Heart left ventricle (tissue), 16 donors: ENCODE measurements around the gene TSEN54. TPM values are rescaled to one million over a fixed set of nuclear protein-coding genes. Genes with fewer than 3 reads are reported as not detected.

Source experiments
- ATAC-seq, 4 donors: fragments of 200-7000 bp; cut with Tn5 transposase; one replicate each; pipeline ENCODE4 v1.9.1; 2020 to 2022; ENCODE audit warnings: moderate library complexity in 4 of 4, mild to moderate bottlenecking in 3 of 4, moderate number of reproducible peaks in 1 of 4
- DNase-seq, 5 donors: peaks; one replicate each; pipeline ENCODE4 v3.0.0-alpha.2; 2020
- H3K27ac ChIP-seq, 12 donors: fragments of 200-600 bp; sonication (generic) in 4 of 12; one replicate each; pipeline versions ENCODE4 v1.5.0 to v1.8.0; 2016 to 2022; ENCODE audit warnings: mild to moderate bottlenecking in 2 of 12
- H3K27me3 ChIP-seq, 9 donors: fragments of 200-600 bp; sonication (generic) in 2 of 9; one replicate each; pipeline versions ENCODE4 v1.5.1 to v1.8.0; 2016 to 2022; ENCODE audit warnings: mild to moderate bottlenecking in 3 of 9
- H3K36me3 ChIP-seq, 9 donors: fragments of 200-600 bp; sonication (generic) in 2 of 9; one replicate each; pipeline versions ENCODE4 v1.5.0 to v1.8.0; 2018 to 2022; ENCODE audit warnings: mild to moderate bottlenecking in 2 of 9
- H3K4me1 ChIP-seq, 12 donors: fragments of 200-600 bp; sonication (generic) in 4 of 12; one replicate each; pipeline versions ENCODE4 v1.5.0 to v1.8.0; 2016 to 2022; ENCODE audit warnings: mild to moderate bottlenecking in 3 of 12
- H3K4me3 ChIP-seq, 12 donors: fragments of 200-600 bp; sonication (generic) in 4 of 12; one replicate each; pipeline versions ENCODE4 v1.5.0 to v1.8.0; 2017 to 2022; ENCODE audit warnings: mild to moderate bottlenecking in 9 of 12, moderate library complexity in 4 of 12
- H3K9me3 ChIP-seq, 12 donors: fragments of 200-600 bp; sonication (generic) in 4 of 12; one replicate each; pipeline versions ENCODE4 v1.5.0 to v1.8.0; 2016 to 2022; ENCODE audit warnings: mild to moderate bottlenecking in 1 of 12
- POLR2A ChIP-seq, 2 donors: fragments of 450-650 bp; IDR thresholded peaks; one replicate each; pipeline ENCODE4 v1.6.1; 2017; ENCODE audit warnings: antibody characterized with exemption in 2 of 2, mild to moderate bottlenecking in 2 of 2, moderate library complexity in 2 of 2
- WGBS, 4 donors: extraction: QIAGEN DNeasy Blood & Tissue Kit in 2 of 4; methylation state at CpG; one replicate each; pipeline versions ENCODE4 v1.1.5 to v1.1.7; 2013 to 2018; 5-methylcytosine and 5-hydroxymethylcytosine counted together
- intact Hi-C, 10 donors: fragments of 100-400 bp; cut with DNase I; formaldehyde crosslinking; loops; one replicate each; pipeline versions ENCODE4 v1.11.1 to v1.14.2; 2022
- polyA plus RNA-seq, 2 donors: library from polyadenylated mRNA; stranded (reverse); fragments of 200-250 nt; gene quantifications; one replicate each; pipeline ENCODE4 v1.2.3, GENCODE V29; 2013
- total RNA-seq, 9 donors: library from RNA; depleted of rRNA in 2 of 9; stranded (reverse); fragments of >200 nt in 2 of 9; fragmentation: NEBNext Ultra II Directional in 3 of 9; extraction: Animal tissue kit (Norgen Biotek cat#: 25700) in 3 of 9; gene quantifications; one replicate each; pipeline versions ENCODE4 v1.1.0 to v1.2.4, GENCODE V29; 2016 to 2023
- TF ChIP-seq, protein P1 (sequence below), 12 donors: fragments of 200-600 bp; sonication (generic) in 4 of 12; IDR thresholded peaks; one replicate each; pipeline versions ENCODE4 v1.5.0 to v1.8.0; 2018 to 2022; ENCODE audit warnings: antibody characterized with exemption in 12 of 12, mild to moderate bottlenecking in 5 of 12
- donor health status: ischemic (EF 13 %, LVEDD 7.1; RV severe dilation, severe dysfunction).
- donor health status: healthy with polysubstance abuse.
- donor health status: DM: no; HTN: yes; CAD: no.
- donor health status: DM: no; HTN: no; CAD: no.
- donor health status: ischemic (EF 25% LVEDD 6.9; RV normal size, moderate dysfunction).
- donor health status: ischemic (EF 25% LVEDD 5.7; RV mildly dilated, moderate dysfunction).
- donor health status: healthy.
- donor health status: DM: yes; HTN: yes; CAD: no.
- donor health status: ischemic (EF 35%, LVEDD 5.7; RV mildly dilated, moderate dysfunction).
- donor health status: nonischemic (EF 11% LVEDD 7.7; RV severe dilation, severe dysfunction).
- donor health status: DM: yes; HTN: yes; CAD: no.
- donor health status: PGD.
- donor health status: ischemic (EF 29% LVEDD 5.4; RV normal size, mild dysfunction).
- donor health status: nonischemic (EF 23%, LVEDD 6.1; RV moderate dilation, normal function).

TSEN54 gene
- total and polyA plus RNA-seq, 11 donors = 4.0 to 12.4 (median 9.4) TPM

DNA sequence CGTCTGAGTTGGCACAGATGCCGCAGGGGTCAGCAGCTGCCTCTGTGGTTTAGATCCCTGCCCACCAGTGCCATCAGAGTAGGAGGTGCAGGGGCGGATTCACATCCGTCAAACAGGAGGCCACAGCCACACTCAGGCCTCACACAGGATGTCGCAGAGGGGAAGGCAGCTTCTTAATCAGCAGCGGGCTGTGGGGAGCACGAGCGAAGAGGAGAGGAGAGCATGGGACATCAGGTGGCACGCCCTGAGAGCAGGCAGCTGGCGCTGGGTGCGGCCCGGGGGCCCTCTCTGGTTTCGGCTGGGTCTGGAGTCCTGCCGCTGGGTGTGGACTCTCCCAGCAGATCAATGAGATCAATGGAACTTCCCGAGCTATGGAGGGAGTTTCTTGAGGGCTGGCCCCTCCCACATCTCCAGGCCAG, 18.8 kb downstream of the TSEN54 start:
- Histone ChIP-seq H3K27ac (peak overlapping the region in 1 of 12 donors; percentile 58), H3K4me3 (no peak overlapping the region), H3K4me1 (peaks cover 0 to 7% (median 0%) of the 10 kb centered on the region in 12 donors), H3K36me3 (no peaks in the 10 kb centered on the region), H3K27me3 (no peaks in the 10 kb centered on the region), H3K9me3 (no peaks in the 10 kb centered on the region)
- intact Hi-C loops = loop anchor here in 1 of 10 donors (10.0 kb wide), 1 partner anchor 220 kb away; no protein-coding TSS in a partner anchor
- DNase-seq = no peak
- TF ChIP-seq, protein P1, sequence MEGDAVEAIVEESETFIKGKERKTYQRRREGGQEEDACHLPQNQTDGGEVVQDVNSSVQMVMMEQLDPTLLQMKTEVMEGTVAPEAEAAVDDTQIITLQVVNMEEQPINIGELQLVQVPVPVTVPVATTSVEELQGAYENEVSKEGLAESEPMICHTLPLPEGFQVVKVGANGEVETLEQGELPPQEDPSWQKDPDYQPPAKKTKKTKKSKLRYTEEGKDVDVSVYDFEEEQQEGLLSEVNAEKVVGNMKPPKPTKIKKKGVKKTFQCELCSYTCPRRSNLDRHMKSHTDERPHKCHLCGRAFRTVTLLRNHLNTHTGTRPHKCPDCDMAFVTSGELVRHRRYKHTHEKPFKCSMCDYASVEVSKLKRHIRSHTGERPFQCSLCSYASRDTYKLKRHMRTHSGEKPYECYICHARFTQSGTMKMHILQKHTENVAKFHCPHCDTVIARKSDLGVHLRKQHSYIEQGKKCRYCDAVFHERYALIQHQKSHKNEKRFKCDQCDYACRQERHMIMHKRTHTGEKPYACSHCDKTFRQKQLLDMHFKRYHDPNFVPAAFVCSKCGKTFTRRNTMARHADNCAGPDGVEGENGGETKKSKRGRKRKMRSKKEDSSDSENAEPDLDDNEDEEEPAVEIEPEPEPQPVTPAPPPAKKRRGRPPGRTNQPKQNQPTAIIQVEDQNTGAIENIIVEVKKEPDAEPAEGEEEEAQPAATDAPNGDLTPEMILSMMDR (IDR thresholded peaks at IDR 0.05) = no peak
- peak in 1 of 4 donors; percentile 16 for ATAC-seq
- WGBS, 4 donors = 81 to 92% (median 84%) methylated on average over 12 to 15 of the region's 15 CpGs

DNA sequence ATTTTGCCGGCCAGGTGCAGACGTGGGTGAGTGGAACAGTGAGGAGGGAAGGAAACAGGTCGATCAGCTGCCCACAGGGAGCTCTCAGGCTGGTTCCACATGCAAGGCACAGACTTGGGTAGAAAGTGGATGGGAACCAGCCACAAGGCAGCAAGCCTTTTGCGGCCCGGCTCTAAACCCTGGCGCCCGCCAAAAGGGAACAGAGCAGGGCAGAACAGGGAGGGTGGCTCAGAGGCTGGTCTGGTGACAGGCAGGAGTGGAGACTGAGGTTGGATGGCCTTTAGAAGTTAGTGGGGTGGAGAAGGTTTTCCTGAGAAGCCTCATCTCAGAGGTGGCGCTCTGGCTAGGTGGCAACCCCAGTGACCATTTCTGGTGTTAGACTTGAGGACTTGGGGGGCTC, 19.5 kb downstream of the TSEN54 start:
- H3K27me3 ChIP-seq = no peaks in the 10 kb centered on the region
- no peak for TF ChIP-seq POLR2A (IDR thresholded peaks at IDR 0.05)
- TF ChIP-seq, protein P1 (IDR thresholded peaks at IDR 0.05) = no peak
- ATAC-seq (no peak), DNase-seq (no peak)
- 92 to 97% (median 94%) methylated on average over 7 to 8 of the region's 8 CpGs for WGBS, 4 donors
- H3K27ac ChIP-seq = peak overlapping the region in 1 of 12 donors; percentile 58
- H3K9me3 ChIP-seq = no peaks in the 10 kb centered on the region
- H3K4me1 ChIP-seq = peaks cover 0 to 7% (median 0%) of the 10 kb centered on the region in 12 donors
- H3K36me3 ChIP-seq = no peaks in the 10 kb centered on the region
- intact Hi-C loops = loop anchor here in 1 of 10 donors (10.0 kb wide), 1 partner anchor 221 kb away; no protein-coding TSS in a partner anchor
- no peak overlapping the region for H3K4me3 ChIP-seq

DNA sequence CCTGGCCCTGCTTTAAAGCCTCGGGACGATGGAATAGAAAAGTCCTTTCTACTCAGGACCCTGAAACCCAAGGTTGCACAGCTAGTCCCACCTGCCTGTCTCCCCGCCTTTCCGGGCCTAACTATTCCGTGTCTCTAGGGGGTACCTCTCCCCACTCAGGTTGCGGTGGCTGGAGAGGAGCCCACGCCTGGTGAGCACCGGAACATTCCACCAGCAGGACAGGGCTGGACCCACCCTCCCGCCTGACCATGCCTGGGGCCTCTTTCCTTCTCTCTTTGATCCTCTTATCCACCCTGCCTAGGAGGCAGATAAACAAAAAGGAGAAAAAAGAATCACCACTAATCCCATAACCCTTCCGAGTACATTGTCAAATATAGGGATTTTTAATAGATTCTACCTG, 20.0 kb downstream of the TSEN54 start:
- Histone ChIP-seq H3K36me3 (no peaks in the 10 kb centered on the region), H3K4me1 (peaks cover 0 to 7% (median 0%) of the 10 kb centered on the region in 12 donors), H3K9me3 (no peaks in the 10 kb centered on the region), H3K4me3 (no peak overlapping the region), H3K27ac (no peak overlapping the region), H3K27me3 (no peaks in the 10 kb centered on the region)
- DNase-seq = no peak
- intact Hi-C loops = loop anchor here in 1 of 10 donors (10.0 kb wide), 1 partner anchor 222 kb away; no protein-coding TSS in a partner anchor
- 80 to 92% (median 83%) methylated on average over 10 of the region's 10 CpGs for WGBS, 4 donors
- no peak for TF ChIP-seq POLR2A (IDR thresholded peaks at IDR 0.05)
- TF ChIP-seq, protein P1 (IDR thresholded peaks at IDR 0.05) = no peak
- no peak for ATAC-seq

DNA sequence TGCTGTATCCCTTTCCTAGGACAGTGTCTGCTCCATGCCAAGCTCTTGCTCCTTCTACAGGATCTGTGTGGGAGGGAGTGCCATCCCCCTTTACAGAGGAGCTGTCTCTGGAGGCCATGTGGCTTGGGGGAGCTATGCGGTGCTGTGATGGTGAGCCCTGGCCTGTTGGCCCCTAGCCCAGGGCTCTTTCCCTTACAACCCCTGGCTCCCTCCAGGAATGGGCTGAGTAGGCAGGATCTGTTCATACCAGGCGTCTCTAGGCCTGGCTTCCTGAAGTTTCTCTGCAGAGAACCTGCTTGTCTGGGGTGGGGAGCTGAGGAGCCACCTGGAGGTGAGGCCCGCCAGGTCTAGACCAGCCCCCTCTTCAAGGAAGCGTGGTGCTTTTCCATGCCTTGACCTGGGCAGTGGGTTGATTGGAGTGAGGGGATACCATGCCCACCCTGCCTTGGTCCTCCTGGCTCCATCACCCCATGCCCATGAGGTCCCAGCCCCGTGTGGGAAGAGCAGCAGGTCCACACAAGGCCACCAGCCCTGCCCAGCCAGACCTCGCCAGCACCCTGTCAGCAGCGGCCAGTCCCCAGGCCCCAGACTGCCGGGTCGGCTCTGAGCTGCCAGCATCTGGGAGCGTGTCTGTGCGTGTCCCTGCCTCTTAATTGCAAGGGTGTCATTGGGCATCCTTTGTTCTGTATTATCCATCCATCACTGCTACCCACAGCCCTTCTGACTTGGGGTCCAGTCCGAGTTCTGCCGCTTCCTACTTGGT, 23.8 kb downstream of the TSEN54 start:
- ATAC-seq = peak; percentile 23 to 50 (median 34)
- intact Hi-C loops = loop anchor here in 1 of 10 donors (10.0 kb wide), 1 partner anchor 225 kb away; no protein-coding TSS in a partner anchor
- Histone ChIP-seq H3K27ac (no peak overlapping the region), H3K36me3 (no peaks in the 10 kb centered on the region), H3K4me1 (no peaks in the 10 kb centered on the region), H3K27me3 (no peaks in the 10 kb centered on the region), H3K9me3 (no peaks in the 10 kb centered on the region), H3K4me3 (no peak overlapping the region)
- no peak for TF ChIP-seq POLR2A (IDR thresholded peaks at IDR 0.05)
- TF ChIP-seq, protein P1 (IDR thresholded peaks at IDR 0.05) = no peak
- DNase-seq = no peak
- 84 to 94% (median 87%) methylated on average over 9 to 13 of the region's 13 CpGs for WGBS, 4 donors
